GM12878 (cell line): ENCODE data around the gene CATSPER1.

ENCODE experiments used
- CTCF ChIP-seq, 3 experiments: IDR thresholded peaks in 2 of 3; conservative IDR thresholded peaks in 1 of 3; 2 replicates each; pipeline ENCODE4 v1.5.1; 2011; ENCODE audit warnings: low read depth in 3 of 3, low read length in 3 of 3, mild to moderate bottlenecking in 3 of 3, control low read depth in 2 of 3, moderate library complexity in 2 of 3, inconsistent platforms in 1 of 3, mixed read lengths in 1 of 3; ENCODE audit not compliant: control insufficient read depth in 2 of 3, insufficient read depth in 1 of 3; ENCODE audit errors: extremely low read depth in 1 of 3
- EP300 ChIP-seq, 2 experiments: fragments of 150-350 bp in 1 of 2; IDR thresholded peaks; 2 replicates each; pipeline ENCODE4 v1.6.1; 2011 to 2012; ENCODE audit warnings: low read depth in 2 of 2, low read length in 2 of 2, borderline replicate concordance in 1 of 2, improper control_type of control experiment in 1 of 2, inconsistent platforms in 1 of 2; ENCODE audit not compliant: control insufficient read depth in 1 of 2
- EZH2 ChIP-seq: IDR thresholded peaks from 2 replicates; pipeline ENCODE4 v1.6.1; 2012; ENCODE audit warnings: low read depth, mild to moderate bottlenecking, control low read depth, inconsistent platforms, low read length, borderline replicate concordance; ENCODE audit not compliant: control insufficient read depth
- HDAC2 ChIP-seq: fragments of 200-600 bp; sonication (generic); IDR thresholded peaks from 2 replicates; pipeline ENCODE4 v1.6.1; 2017
- HDAC6 ChIP-seq: fragments of 200-600 bp; sonication (generic); IDR thresholded peaks from one replicate; pipeline ENCODE4 v1.8.0; 2017; ENCODE audit warnings: antibody characterized with exemption; ENCODE audit not compliant: unreplicated experiment
- MAX ChIP-seq: IDR thresholded peaks from 2 replicates; pipeline ENCODE4 v1.6.1; 2012; ENCODE audit warnings: low read depth, low read length, improper control_type of control experiment
- NR2C1 ChIP-seq: fragments of 450-650 bp; IDR thresholded peaks from 2 replicates; pipeline ENCODE4 v1.6.1; 2017; ENCODE audit warnings: antibody characterized with exemption, mild to moderate bottlenecking, moderate library complexity
- POLR2A ChIP-seq: IDR thresholded peaks from 2 replicates; pipeline ENCODE4 v1.6.1; 2011; ENCODE audit warnings: low read depth, mild to moderate bottlenecking, low read length
- RAD21 ChIP-seq: IDR thresholded peaks from 2 replicates; pipeline ENCODE4 v1.6.1; 2011; ENCODE audit warnings: mild to moderate bottlenecking, low read depth, low read length, moderate library complexity; ENCODE audit not compliant: insufficient read depth
- REST ChIP-seq: IDR thresholded peaks from 2 replicates; pipeline ENCODE4 v1.6.1; 2012; ENCODE audit warnings: mild to moderate bottlenecking, low read depth, low read length
- RFX5 ChIP-seq: IDR thresholded peaks from 2 replicates; pipeline ENCODE4 v1.6.1; 2011; ENCODE audit warnings: low read depth, low read length, improper control_type of control experiment
- SMAD1 ChIP-seq: fragments of 450-650 bp; IDR thresholded peaks from 2 replicates; pipeline ENCODE4 v1.6.1; 2018; ENCODE audit warnings: mild to moderate bottlenecking, low read depth; ENCODE audit not compliant: partially characterized antibody
- ZBTB11 ChIP-seq: fragments of 450-650 bp; formaldehyde crosslinking; IDR thresholded peaks from 2 replicates; pipeline ENCODE4 v1.5.0; 2022; ENCODE audit warnings: mild to moderate bottlenecking, missing genetic modification characterization
- ZNF24 ChIP-seq: fragments of 450-650 bp; IDR thresholded peaks from 2 replicates; pipeline ENCODE4 v1.6.1; 2017; ENCODE audit warnings: antibody characterized with exemption, mild to moderate bottlenecking

GRCh38 chr11:66073669-66074068, 47.4 kb upstream of the CATSPER1 start:
- TF ChIP-seq RAD21 (no peak), ZNF24 (no peak), POLR2A (no peak), SMAD1 (no peak), EP300 (IDR thresholded peaks at IDR 0.05; ENCODE audit: borderline replicate concordance in 1 of 2, control insufficient read depth in 1 of 2, low read depth in 2 of 2, low read length in 2 of 2) (no peak), EZH2 (no peak), RFX5 (no peak), ZBTB11 (CRISPR knock-in tag) (no peak), HDAC6 (no peak), HDAC2 (no peak), NR2C1 (no peak), REST (no peak), MAX (no peak), CTCF (IDR thresholded peaks at IDR 0.05 in 2 of 3, conservative IDR thresholded peaks at IDR 0.05 in 1 of 3; ENCODE audit: control insufficient read depth in 2 of 3, extremely low read depth in 1 of 3, insufficient read depth in 1 of 3, low read depth in 3 of 3, low read length in 3 of 3) (no peak)
